SK-N-SH treated with all-trans-retinoic acid at 6 μM for 48 hours (cell line): ENCODE results near the gene TMEM253.

Experiments used
- ATAC-seq: fragments of 200-7000 bp; cut with Tn5 transposase; 3 replicates; pipeline ENCODE4 v1.9.1; 2020; ENCODE audit warnings: mild to moderate bottlenecking, moderate library complexity
- ARNTL ChIP-seq: fragments of 450-650 bp; formaldehyde crosslinking; IDR thresholded peaks from 2 replicates; pipeline ENCODE4 v1.5.0; 2020; ENCODE audit warnings: low read depth, mild to moderate bottlenecking, moderate library complexity, borderline replicate concordance
- BACH2 ChIP-seq: fragments of 250-450 bp; sonication (Bioruptor Pico); IDR thresholded peaks from 2 replicates; pipeline ENCODE4 v1.9.0; 2021; ENCODE audit warnings: mild to moderate bottlenecking, borderline replicate concordance
- CREB5 ChIP-seq: fragments of 250-450 bp; sonication (Bioruptor Pico); IDR thresholded peaks from 2 replicates; pipeline ENCODE4 v1.5.1; 2020; ENCODE audit warnings: low read depth, mild to moderate bottlenecking, moderate library complexity
- CSDC2 ChIP-seq: fragments of 250-450 bp; sonication (Bioruptor Pico); IDR thresholded peaks from 2 replicates; pipeline ENCODE4 v1.5.0; 2020; ENCODE audit warnings: mild to moderate bottlenecking, moderate library complexity
- CSRNP3 ChIP-seq: fragments of 250-450 bp; sonication (Bioruptor Pico); IDR thresholded peaks from 2 replicates; pipeline ENCODE4 v1.5.1; 2021; ENCODE audit warnings: mild to moderate bottlenecking, moderate library complexity
- ESRRG ChIP-seq: fragments of 250-450 bp; sonication (Bioruptor Pico); IDR thresholded peaks from 2 replicates; pipeline ENCODE4 v1.6.1; 2021; ENCODE audit warnings: mild to moderate bottlenecking
- GLIS3 ChIP-seq: fragments of 250-450 bp; sonication (Bioruptor Pico); IDR thresholded peaks from 2 replicates; pipeline ENCODE4 v1.5.0; 2020; ENCODE audit warnings: mild to moderate bottlenecking, moderate library complexity
- ISL1 ChIP-seq: fragments of 250-450 bp; sonication (Bioruptor Pico); IDR thresholded peaks from 2 replicates; pipeline ENCODE4 v2.1.2; 2022; ENCODE audit warnings: mild to moderate bottlenecking, moderate library complexity
- POU6F1 ChIP-seq: fragments of 250-450 bp; sonication (Bioruptor Pico); IDR thresholded peaks from 2 replicates; pipeline ENCODE4 v1.8.0; 2021; ENCODE audit warnings: low read depth, mild to moderate bottlenecking, moderate library complexity, borderline replicate concordance
- SNAI2 ChIP-seq: fragments of 250-450 bp; sonication (Bioruptor Pico); IDR thresholded peaks from 2 replicates; pipeline ENCODE4 v1.5.0; 2020; ENCODE audit warnings: mild to moderate bottlenecking, moderate library complexity
- TCF4 ChIP-seq: fragments of 250-450 bp; sonication (Bioruptor Pico); IDR thresholded peaks from 2 replicates; pipeline ENCODE4 v1.8.0; 2021; ENCODE audit warnings: mild to moderate bottlenecking, moderate library complexity, borderline replicate concordance
- TOX ChIP-seq: fragments of 250-450 bp; sonication (Bioruptor Pico); IDR thresholded peaks from 2 replicates; pipeline ENCODE4 v1.8.0; 2021; ENCODE audit warnings: mild to moderate bottlenecking, moderate library complexity, borderline replicate concordance
- TSHZ2 ChIP-seq: fragments of 250-450 bp; sonication (Bioruptor Pico); IDR thresholded peaks from 2 replicates; pipeline ENCODE4 v1.5.0; 2020; ENCODE audit warnings: mild to moderate bottlenecking, moderate library complexity
- ZC3H10 ChIP-seq: fragments of 250-450 bp; sonication (Bioruptor Pico); IDR thresholded peaks from 2 replicates; pipeline ENCODE4 v1.5.1; 2021; ENCODE audit warnings: mild to moderate bottlenecking, moderate library complexity
- ZFP3 ChIP-seq: fragments of 250-450 bp; sonication (Bioruptor Pico); IDR thresholded peaks from 2 replicates; pipeline ENCODE4 v1.5.0; 2020; ENCODE audit warnings: mild to moderate bottlenecking, moderate library complexity
- ZFP30 ChIP-seq: fragments of 450-650 bp; formaldehyde crosslinking; IDR thresholded peaks from 2 replicates; pipeline ENCODE4 v1.5.0; 2022; ENCODE audit warnings: mild to moderate bottlenecking, moderate library complexity
- ZNF565 ChIP-seq: fragments of 450-650 bp; formaldehyde crosslinking; conservative IDR thresholded peaks from 2 replicates; pipeline ENCODE4 v1.5.0; 2020; ENCODE audit warnings: low read depth, mild to moderate bottlenecking, moderate library complexity
- ZNF8 ChIP-seq: fragments of 450-650 bp; formaldehyde crosslinking; IDR thresholded peaks from 2 replicates; pipeline ENCODE4 v1.5.0; 2020; ENCODE audit warnings: mild to moderate bottlenecking, moderate library complexity

Gene TMEM253

GRCh38 chr14:21090940-21091663, 9.8 kb upstream of the TMEM253 start:
- ATAC-seq, result no peak
- TF ChIP-seq CREB5 (CRISPR knock-in tag) (no peak), SNAI2 (no peak), TSHZ2 (no peak), ESRRG (CRISPR knock-in tag) (no peak), TOX (CRISPR knock-in tag) (no peak), POU6F1 (CRISPR knock-in tag) (no peak), ARNTL (no peak), TCF4 (CRISPR knock-in tag) (no peak), ZC3H10 (no peak), BACH2 (CRISPR knock-in tag) (no peak), CSDC2 (CRISPR knock-in tag) (no peak), ZNF8 (CRISPR knock-in tag) (no peak), ZNF565 (CRISPR knock-in tag) (no peak), ZFP30 (no peak), ISL1 (no peak)

- TF ChIP-seq ZFP3 (CRISPR knock-in tag) (no peak), TCF4 (CRISPR knock-in tag) (no peak), CSRNP3 (no peak), ESRRG (CRISPR knock-in tag) (no peak), ZFP30 (no peak)
- ATAC-seq, result no peak
Observed at GRCh38 chr14:21091821-21092272, 9.0 kb upstream of the TMEM253 start.

- peak; percentile 81; the same call in 1 of the 2 replicates for TF ChIP-seq GLIS3 (CRISPR knock-in tag)
- TF ChIP-seq CSRNP3, result no peak
- 0 out of 2 replicates have a peak, but pooled peaks have one; percentile 29 for TF ChIP-seq TSHZ2
- no peak for TF ChIP-seq ISL1
- 0 out of 2 replicates have a peak, but pooled peaks have one; percentile 16 for TF ChIP-seq CSDC2 (CRISPR knock-in tag)
- peak; percentile 79 for ATAC-seq
Observed at GRCh38 chr14:21092273-21093011, 8.4 kb upstream of the TMEM253 start.
